Ishikawa (cell line): ENCODE results near the gene IRF2BPL.

ENCODE experiments used
- CEBPB ChIP-seq: IDR thresholded peaks from 2 replicates; pipeline ENCODE4 v1.6.1; 2012
- CREB1 ChIP-seq: IDR thresholded peaks from 2 replicates; pipeline ENCODE4 v1.6.1; 2012; ENCODE audit warnings: low read depth
- EGR1 ChIP-seq: IDR thresholded peaks from 2 replicates; pipeline ENCODE4 v1.6.1; 2012
- EP300 ChIP-seq: IDR thresholded peaks from 2 replicates; pipeline ENCODE4 v1.6.1; 2012; ENCODE audit warnings: borderline replicate concordance
- FOXM1 ChIP-seq: IDR thresholded peaks from 2 replicates; pipeline ENCODE4 v1.6.1; 2012; ENCODE audit warnings: low read depth, borderline replicate concordance
- NFIC ChIP-seq: IDR thresholded peaks from 2 replicates; pipeline ENCODE4 v1.6.1; 2012
- RAD21 ChIP-seq: IDR thresholded peaks from 2 replicates; pipeline ENCODE4 v1.6.1; 2012; ENCODE audit warnings: low read depth
- TAF1 ChIP-seq: IDR thresholded peaks from 2 replicates; pipeline ENCODE4 v1.6.1; 2012; ENCODE audit warnings: low read depth, mild to moderate bottlenecking
- TCF12 ChIP-seq: IDR thresholded peaks from 2 replicates; pipeline ENCODE4 v1.6.1; 2012; ENCODE audit warnings: low read depth
- TEAD4 ChIP-seq: IDR thresholded peaks from 2 replicates; pipeline ENCODE4 v1.6.1; 2012
- YY1 ChIP-seq: IDR thresholded peaks from 2 replicates; pipeline ENCODE4 v1.6.1; 2012; ENCODE audit warnings: low read depth
- ZBTB7A ChIP-seq: IDR thresholded peaks from 2 replicates; pipeline ENCODE4 v1.6.1; 2012; ENCODE audit warnings: low read depth
- TF ChIP-seq, protein P1 (sequence below): IDR thresholded peaks from 2 replicates; pipeline ENCODE4 v1.6.1; 2012; ENCODE audit warnings: low read depth, mild to moderate bottlenecking
- TF ChIP-seq, protein P2 (sequence below): IDR thresholded peaks from 2 replicates; pipeline ENCODE4 v1.6.1; 2012
- TF ChIP-seq, protein P3 (sequence below): IDR thresholded peaks from 2 replicates; pipeline ENCODE4 v1.6.1; 2012

IRF2BPL gene

DNA sequence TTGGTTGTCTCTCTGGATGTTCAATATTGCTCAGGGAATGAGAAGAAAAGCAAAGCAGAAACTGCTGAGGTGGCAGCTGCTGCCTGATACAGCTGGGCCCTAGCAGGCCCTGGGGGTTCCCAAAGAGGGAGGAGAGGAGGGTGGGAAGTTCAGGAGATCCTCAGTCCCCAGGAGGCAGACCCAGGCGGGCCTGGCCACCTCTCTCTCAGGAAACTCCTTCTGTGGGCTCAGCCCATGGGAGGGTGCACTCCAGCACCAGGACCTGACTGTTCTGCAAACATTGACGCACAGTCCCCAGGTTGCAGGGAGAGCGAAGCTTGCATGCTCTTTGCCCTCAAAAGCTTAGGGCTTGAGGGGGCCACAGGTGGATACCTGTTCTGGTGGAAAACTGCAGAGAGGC is 29.6 kb downstream of the IRF2BPL start:
- TF ChIP-seq RAD21 (no peak), TEAD4 (no peak), FOXM1 (no peak), NFIC (no peak), EGR1 (no peak), TAF1 (no peak), EP300 (no peak), YY1 (no peak), CREB1 (no peak), ZBTB7A (no peak), CEBPB (no peak)
- TF ChIP-seq, protein P1, sequence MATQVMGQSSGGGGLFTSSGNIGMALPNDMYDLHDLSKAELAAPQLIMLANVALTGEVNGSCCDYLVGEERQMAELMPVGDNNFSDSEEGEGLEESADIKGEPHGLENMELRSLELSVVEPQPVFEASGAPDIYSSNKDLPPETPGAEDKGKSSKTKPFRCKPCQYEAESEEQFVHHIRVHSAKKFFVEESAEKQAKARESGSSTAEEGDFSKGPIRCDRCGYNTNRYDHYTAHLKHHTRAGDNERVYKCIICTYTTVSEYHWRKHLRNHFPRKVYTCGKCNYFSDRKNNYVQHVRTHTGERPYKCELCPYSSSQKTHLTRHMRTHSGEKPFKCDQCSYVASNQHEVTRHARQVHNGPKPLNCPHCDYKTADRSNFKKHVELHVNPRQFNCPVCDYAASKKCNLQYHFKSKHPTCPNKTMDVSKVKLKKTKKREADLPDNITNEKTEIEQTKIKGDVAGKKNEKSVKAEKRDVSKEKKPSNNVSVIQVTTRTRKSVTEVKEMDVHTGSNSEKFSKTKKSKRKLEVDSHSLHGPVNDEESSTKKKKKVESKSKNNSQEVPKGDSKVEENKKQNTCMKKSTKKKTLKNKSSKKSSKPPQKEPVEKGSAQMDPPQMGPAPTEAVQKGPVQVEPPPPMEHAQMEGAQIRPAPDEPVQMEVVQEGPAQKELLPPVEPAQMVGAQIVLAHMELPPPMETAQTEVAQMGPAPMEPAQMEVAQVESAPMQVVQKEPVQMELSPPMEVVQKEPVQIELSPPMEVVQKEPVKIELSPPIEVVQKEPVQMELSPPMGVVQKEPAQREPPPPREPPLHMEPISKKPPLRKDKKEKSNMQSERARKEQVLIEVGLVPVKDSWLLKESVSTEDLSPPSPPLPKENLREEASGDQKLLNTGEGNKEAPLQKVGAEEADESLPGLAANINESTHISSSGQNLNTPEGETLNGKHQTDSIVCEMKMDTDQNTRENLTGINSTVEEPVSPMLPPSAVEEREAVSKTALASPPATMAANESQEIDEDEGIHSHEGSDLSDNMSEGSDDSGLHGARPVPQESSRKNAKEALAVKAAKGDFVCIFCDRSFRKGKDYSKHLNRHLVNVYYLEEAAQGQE: no peak
- TF ChIP-seq, protein P2, sequence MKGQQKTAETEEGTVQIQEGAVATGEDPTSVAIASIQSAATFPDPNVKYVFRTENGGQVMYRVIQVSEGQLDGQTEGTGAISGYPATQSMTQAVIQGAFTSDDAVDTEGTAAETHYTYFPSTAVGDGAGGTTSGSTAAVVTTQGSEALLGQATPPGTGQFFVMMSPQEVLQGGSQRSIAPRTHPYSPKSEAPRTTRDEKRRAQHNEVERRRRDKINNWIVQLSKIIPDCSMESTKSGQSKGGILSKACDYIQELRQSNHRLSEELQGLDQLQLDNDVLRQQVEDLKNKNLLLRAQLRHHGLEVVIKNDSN: no peak
- TF ChIP-seq, protein P3, sequence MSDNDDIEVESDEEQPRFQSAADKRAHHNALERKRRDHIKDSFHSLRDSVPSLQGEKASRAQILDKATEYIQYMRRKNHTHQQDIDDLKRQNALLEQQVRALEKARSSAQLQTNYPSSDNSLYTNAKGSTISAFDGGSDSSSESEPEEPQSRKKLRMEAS: no peak

DNA sequence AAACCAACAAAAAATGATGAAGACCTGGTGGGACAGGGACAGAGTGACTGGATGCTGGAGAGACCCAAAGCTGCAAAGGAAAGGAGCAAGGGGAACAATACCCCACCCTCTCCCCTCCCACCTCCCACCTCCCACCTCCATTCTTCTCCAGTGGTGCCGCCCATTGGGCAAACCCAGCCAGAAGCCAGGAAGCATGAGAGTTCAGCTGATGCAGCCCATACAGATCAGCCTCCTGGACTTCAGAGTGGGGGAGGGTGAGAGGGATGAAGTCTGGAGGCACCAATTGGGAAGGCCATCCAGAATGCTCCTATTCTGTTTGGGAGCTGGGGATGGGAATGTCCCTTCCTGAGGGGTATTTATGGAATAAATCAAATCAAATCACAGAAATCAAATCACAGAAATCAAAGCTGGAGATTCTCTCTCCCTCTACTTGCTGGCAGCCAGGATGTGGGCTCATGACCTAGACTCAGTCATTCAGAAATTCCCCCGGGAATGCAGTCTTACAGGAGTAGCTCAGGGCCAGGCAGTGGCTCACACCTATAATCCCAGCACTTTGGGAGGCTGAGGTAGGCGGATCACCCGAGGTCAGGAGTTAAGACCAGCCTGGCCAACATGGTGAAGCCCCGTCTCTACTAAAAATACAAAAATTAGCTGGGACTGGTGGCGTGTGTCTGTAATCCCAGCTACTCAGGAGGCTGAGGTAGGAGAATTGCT is 31.1 kb downstream of the IRF2BPL start:
- TF ChIP-seq TAF1 (no peak), NFIC (no peak), CREB1 (no peak), RAD21 (no peak), EP300 (no peak)
- TF ChIP-seq, protein P1: no peak
- TF ChIP-seq, protein P2: no peak

DNA sequence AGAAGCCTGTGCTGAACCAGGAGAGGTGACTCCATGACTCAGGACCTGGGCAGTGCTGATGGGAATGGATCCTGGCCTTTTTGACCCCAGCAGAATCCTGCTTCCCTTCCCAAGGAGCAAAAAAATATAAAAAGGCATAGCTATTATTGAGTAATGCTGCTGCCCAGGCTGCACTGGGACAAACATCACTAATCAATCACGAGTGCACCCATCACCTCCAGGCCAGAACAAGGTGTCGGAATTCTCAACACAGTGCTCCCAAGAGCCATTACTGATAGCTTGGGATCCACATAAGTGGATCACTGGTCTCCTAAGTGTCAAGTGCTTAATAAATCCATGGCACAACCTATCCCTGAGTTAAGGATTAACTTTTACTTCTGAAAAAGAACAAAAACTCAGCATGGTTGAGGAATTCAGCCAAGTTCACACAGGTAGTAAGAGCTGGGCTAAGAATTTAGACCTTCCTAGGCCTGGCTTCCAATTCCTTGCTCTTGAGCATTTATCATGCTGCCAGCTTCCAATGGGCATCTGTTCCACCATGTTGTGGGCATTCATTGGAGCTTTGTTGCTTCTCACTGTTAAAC is 31.9 kb downstream of the IRF2BPL start:
- no peak for TF ChIP-seq EGR1
- TF ChIP-seq TCF12: no peak
- TF ChIP-seq RAD21: no peak
- no peak for TF ChIP-seq NFIC
- TF ChIP-seq YY1: no peak
- no peak for TF ChIP-seq TAF1
- no peak for TF ChIP-seq CREB1
- no peak for TF ChIP-seq CEBPB
- TF ChIP-seq, protein P2: no peak
- TF ChIP-seq, protein P3: no peak
- TF ChIP-seq, protein P1: no peak
- no peak for TF ChIP-seq ZBTB7A
- TF ChIP-seq FOXM1: no peak
- TF ChIP-seq EP300: no peak
- no peak for TF ChIP-seq TEAD4
